Panc1 (cell line): Measurements from ENCODE around the gene LILRA2.

Source experiments
- POLR2AphosphoS5 ChIP-seq: IDR thresholded peaks from 2 replicates; pipeline ENCODE4 v1.6.1; 2012; ENCODE audit warnings: mild to moderate bottlenecking, low read depth, low read length, moderate library complexity
- SIN3A ChIP-seq: IDR thresholded peaks from 2 replicates; pipeline ENCODE4 v1.6.1; 2012; ENCODE audit warnings: low read depth, mild to moderate bottlenecking, low read length, moderate library complexity, borderline replicate concordance; ENCODE audit not compliant: insufficient read depth
- TCF7L2 ChIP-seq: IDR thresholded peaks from 2 replicates; pipeline ENCODE4 v1.6.1; 2011; ENCODE audit warnings: mild to moderate bottlenecking, low read depth, low read length, inconsistent platforms
- TF ChIP-seq, protein P1 (sequence below): fragments of 450-650 bp; IDR thresholded peaks from 2 replicates; pipeline ENCODE4 v1.5.1; 2017; ENCODE audit warnings: mild to moderate bottlenecking
- TF ChIP-seq, protein P2 (sequence below), 2 experiments: IDR thresholded peaks; 2 replicates each; pipeline ENCODE4 v1.6.1; 2011 to 2012; ENCODE audit warnings: low read depth in 2 of 2, control low read depth in 1 of 2, low read length in 1 of 2, mild to moderate bottlenecking in 1 of 2, moderate library complexity in 1 of 2; ENCODE audit not compliant: insufficient read depth in 1 of 2

- TF ChIP-seq, protein P1, sequence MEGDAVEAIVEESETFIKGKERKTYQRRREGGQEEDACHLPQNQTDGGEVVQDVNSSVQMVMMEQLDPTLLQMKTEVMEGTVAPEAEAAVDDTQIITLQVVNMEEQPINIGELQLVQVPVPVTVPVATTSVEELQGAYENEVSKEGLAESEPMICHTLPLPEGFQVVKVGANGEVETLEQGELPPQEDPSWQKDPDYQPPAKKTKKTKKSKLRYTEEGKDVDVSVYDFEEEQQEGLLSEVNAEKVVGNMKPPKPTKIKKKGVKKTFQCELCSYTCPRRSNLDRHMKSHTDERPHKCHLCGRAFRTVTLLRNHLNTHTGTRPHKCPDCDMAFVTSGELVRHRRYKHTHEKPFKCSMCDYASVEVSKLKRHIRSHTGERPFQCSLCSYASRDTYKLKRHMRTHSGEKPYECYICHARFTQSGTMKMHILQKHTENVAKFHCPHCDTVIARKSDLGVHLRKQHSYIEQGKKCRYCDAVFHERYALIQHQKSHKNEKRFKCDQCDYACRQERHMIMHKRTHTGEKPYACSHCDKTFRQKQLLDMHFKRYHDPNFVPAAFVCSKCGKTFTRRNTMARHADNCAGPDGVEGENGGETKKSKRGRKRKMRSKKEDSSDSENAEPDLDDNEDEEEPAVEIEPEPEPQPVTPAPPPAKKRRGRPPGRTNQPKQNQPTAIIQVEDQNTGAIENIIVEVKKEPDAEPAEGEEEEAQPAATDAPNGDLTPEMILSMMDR: no peak
- no peak for TF ChIP-seq TCF7L2
- TF ChIP-seq POLR2AphosphoS5: no peak
- TF ChIP-seq SIN3A: no peak
- TF ChIP-seq, protein P2, sequence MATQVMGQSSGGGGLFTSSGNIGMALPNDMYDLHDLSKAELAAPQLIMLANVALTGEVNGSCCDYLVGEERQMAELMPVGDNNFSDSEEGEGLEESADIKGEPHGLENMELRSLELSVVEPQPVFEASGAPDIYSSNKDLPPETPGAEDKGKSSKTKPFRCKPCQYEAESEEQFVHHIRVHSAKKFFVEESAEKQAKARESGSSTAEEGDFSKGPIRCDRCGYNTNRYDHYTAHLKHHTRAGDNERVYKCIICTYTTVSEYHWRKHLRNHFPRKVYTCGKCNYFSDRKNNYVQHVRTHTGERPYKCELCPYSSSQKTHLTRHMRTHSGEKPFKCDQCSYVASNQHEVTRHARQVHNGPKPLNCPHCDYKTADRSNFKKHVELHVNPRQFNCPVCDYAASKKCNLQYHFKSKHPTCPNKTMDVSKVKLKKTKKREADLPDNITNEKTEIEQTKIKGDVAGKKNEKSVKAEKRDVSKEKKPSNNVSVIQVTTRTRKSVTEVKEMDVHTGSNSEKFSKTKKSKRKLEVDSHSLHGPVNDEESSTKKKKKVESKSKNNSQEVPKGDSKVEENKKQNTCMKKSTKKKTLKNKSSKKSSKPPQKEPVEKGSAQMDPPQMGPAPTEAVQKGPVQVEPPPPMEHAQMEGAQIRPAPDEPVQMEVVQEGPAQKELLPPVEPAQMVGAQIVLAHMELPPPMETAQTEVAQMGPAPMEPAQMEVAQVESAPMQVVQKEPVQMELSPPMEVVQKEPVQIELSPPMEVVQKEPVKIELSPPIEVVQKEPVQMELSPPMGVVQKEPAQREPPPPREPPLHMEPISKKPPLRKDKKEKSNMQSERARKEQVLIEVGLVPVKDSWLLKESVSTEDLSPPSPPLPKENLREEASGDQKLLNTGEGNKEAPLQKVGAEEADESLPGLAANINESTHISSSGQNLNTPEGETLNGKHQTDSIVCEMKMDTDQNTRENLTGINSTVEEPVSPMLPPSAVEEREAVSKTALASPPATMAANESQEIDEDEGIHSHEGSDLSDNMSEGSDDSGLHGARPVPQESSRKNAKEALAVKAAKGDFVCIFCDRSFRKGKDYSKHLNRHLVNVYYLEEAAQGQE (IDR thresholded peaks at IDR 0.05; ENCODE audit: insufficient read depth in 1 of 2, low read depth in 2 of 2, low read length in 1 of 2): no peak
Observed at GRCh38 chr19:54533476-54533875, 40.1 kb upstream of the LILRA2 start.
